HG03025 (cell line): Measurements from ENCODE around the gene GFOD1.
"Not testable (repeated sequence)": the region's sequence is repeated elsewhere in the genome, so short reads cannot be mapped to it uniquely, and the experiment has no call there.

ENCODE experiments used
- ATAC-seq: cut with Tn5 transposase; IDR thresholded peaks from one replicate; pipeline ENCODE4 v1.9.1; 2021; ENCODE audit warnings: mild to moderate bottlenecking, moderate library complexity; ENCODE audit not compliant: unreplicated experiment, low FRiP score

The GFOD1 gene

GRCh38 chr6:13466304-13467215, 20.8 kb downstream of the GFOD1 start:
- no peak for ATAC-seq

- no peak for ATAC-seq
These were observed 21.7 kb downstream of the GFOD1 start for GRCh38 chr6:13465734-13466133.

- ATAC-seq: no peak
These were observed 23.5 kb downstream of the GFOD1 start for GRCh38 chr6:13463941-13464340.

GRCh38 chr6:13463328-13463717, 24.1 kb downstream of the GFOD1 start:
- no peak for ATAC-seq

GRCh38 chr6:13462458-13463327, 24.7 kb downstream of the GFOD1 start:
- no peak for ATAC-seq

GRCh38 chr6:13461805-13462204, 25.6 kb downstream of the GFOD1 start:
- ATAC-seq: no peak

GRCh38 chr6:13461307-13461706, 26.1 kb downstream of the GFOD1 start:
- no peak for ATAC-seq

- ATAC-seq: not testable (repeated sequence)
These were observed 27.1 kb downstream of the GFOD1 start for GRCh38 chr6:13460289-13460688.

GRCh38 chr6:13457577-13457976, 29.8 kb downstream of the GFOD1 start:
- no peak for ATAC-seq

GRCh38 chr6:13455552-13455966, 31.8 kb downstream of the GFOD1 start:
- ATAC-seq: no peak

GRCh38 chr6:13454286-13455221, 32.8 kb downstream of the GFOD1 start:
- ATAC-seq: no peak

- ATAC-seq: no peak
These were observed 33.6 kb downstream of the GFOD1 start for GRCh38 chr6:13453771-13454251.

GRCh38 chr6:13453153-13453552, 34.2 kb downstream of the GFOD1 start:
- no peak for ATAC-seq

GRCh38 chr6:13452346-13453117, 34.9 kb downstream of the GFOD1 start:
- no peak for ATAC-seq

GRCh38 chr6:13451181-13451895, 36.1 kb downstream of the GFOD1 start:
- no peak for ATAC-seq

GRCh38 chr6:13450628-13451027, 36.8 kb downstream of the GFOD1 start:
- no peak for ATAC-seq

- ATAC-seq: no peak
These were observed 39.3 kb downstream of the GFOD1 start for GRCh38 chr6:13447949-13448724.

- ATAC-seq: no peak
These were observed 41.0 kb downstream of the GFOD1 start for GRCh38 chr6:13446381-13446780.
